Heart right ventricle (tissue), 16 donors: ENCODE results near the gene MEI4. TPM values are rescaled to one million over a fixed set of nuclear protein-coding genes. Genes with fewer than 3 reads are reported as not detected.
"Not testable (repeated sequence)": the region's sequence is repeated elsewhere in the genome, so short reads cannot be mapped to it uniquely, and the experiment has no call there.

ENCODE experiments used
- ATAC-seq, 8 donors: fragments of 200-7000 bp; cut with Tn5 transposase; one replicate each; pipeline ENCODE4 v1.9.1; 2020; ENCODE audit warnings: mild to moderate bottlenecking in 8 of 8, moderate library complexity in 8 of 8, moderate number of reproducible peaks in 1 of 8
- DNase-seq, 2 donors: peaks; one replicate each; pipeline ENCODE4 v3.0.0-alpha.2; 2020
- H3K27ac ChIP-seq, 10 donors: fragments of 200-600 bp; sonication (generic) in 2 of 10; one replicate each; pipeline versions ENCODE4 v1.5.0 to v1.8.0; 2020 to 2022; ENCODE audit warnings: mild to moderate bottlenecking in 3 of 10
- H3K27me3 ChIP-seq, 7 donors: fragments of 200-600 bp; one replicate each; pipeline ENCODE4 v1.8.0; 2021 to 2022; ENCODE audit warnings: mild to moderate bottlenecking in 2 of 7
- H3K36me3 ChIP-seq, 9 donors: fragments of 200-600 bp; sonication (generic) in 1 of 9; one replicate each; pipeline versions ENCODE4 v1.5.0 to v1.8.0; 2020 to 2022; ENCODE audit warnings: mild to moderate bottlenecking in 2 of 9
- H3K4me1 ChIP-seq, 9 donors: fragments of 200-600 bp; sonication (generic) in 1 of 9; one replicate each; pipeline versions ENCODE4 v1.5.0 to v1.8.0; 2020 to 2022; ENCODE audit warnings: mild to moderate bottlenecking in 4 of 9
- H3K4me3 ChIP-seq, 10 donors: fragments of 200-600 bp; sonication (generic) in 2 of 10; one replicate each; pipeline versions ENCODE4 v1.5.0 to v1.8.0; 2020 to 2022; ENCODE audit warnings: mild to moderate bottlenecking in 7 of 10, moderate library complexity in 2 of 10
- H3K9me3 ChIP-seq, 11 donors: fragments of 200-600 bp in 10 of 11; sonication (generic) in 2 of 11; one replicate each; pipeline versions ENCODE4 v1.5.0 to v1.8.0; 2013 to 2022; ENCODE audit warnings: mild to moderate bottlenecking in 2 of 11, control low read depth in 1 of 11, moderate library complexity in 1 of 11
- WGBS, 2 donors: extraction: QIAGEN DNeasy Blood & Tissue Kit; methylation state at CpG; one replicate each; pipeline ENCODE4 v1.1.7; 2013; ENCODE audit warnings: inconsistent platforms in 1 of 2; 5-methylcytosine and 5-hydroxymethylcytosine counted together
- intact Hi-C, 10 donors: fragments of 100-400 bp; cut with DNase I; formaldehyde crosslinking; loops; one replicate each; pipeline versions ENCODE4 v1.11.1 to v1.14.2; 2022
- polyA plus RNA-seq, 2 donors: library from polyadenylated mRNA; stranded (reverse); fragments of 200-250 nt; gene quantifications; one replicate each; pipeline ENCODE4 v1.2.3, GENCODE V29; 2013
- total RNA-seq, 10 donors: library from RNA; stranded (reverse); fragmentation: NEBNext Ultra II Directional in 3 of 10; extraction: Animal tissue kit (Norgen Biotek cat#: 25700) in 3 of 10; gene quantifications; one replicate each; pipeline versions ENCODE4 v1.2.1 to v1.2.4, GENCODE V29; 2021 to 2023
- TF ChIP-seq, protein P1 (sequence below), 9 donors: fragments of 200-600 bp; sonication (generic) in 2 of 9; IDR thresholded peaks; one replicate each; pipeline versions ENCODE4 v1.5.0 to v1.8.0; 2021 to 2022; ENCODE audit warnings: antibody characterized with exemption in 9 of 9, mild to moderate bottlenecking in 5 of 9, moderate library complexity in 1 of 9
- donor health status: Arrhythmogenic right ventricular cardiomyopathy.
- donor health status: ischemic (EF 13 %, LVEDD 7.1; RV severe dilation, severe dysfunction).
- donor health status: healthy with polysubstance abuse.
- donor health status: DM: no; HTN: yes; CAD: no.
- donor health status: DM: no; HTN: no; CAD: no.
- donor health status: ischemic (EF 25% LVEDD 6.9; RV normal size, moderate dysfunction).
- donor health status: ischemic (EF 25% LVEDD 5.7; RV mildly dilated, moderate dysfunction).
- donor health status: healthy.
- donor health status: DM: yes; HTN: yes; CAD: no.
- donor health status: Ischemic cardiomyopathy.
- donor health status: ischemic (EF 35%, LVEDD 5.7; RV mildly dilated, moderate dysfunction).
- donor health status: nonischemic (EF 11% LVEDD 7.7; RV severe dilation, severe dysfunction).
- donor health status: DM: yes; HTN: yes; CAD: no.
- donor health status: PGD.
- donor health status: ischemic (EF 29% LVEDD 5.4; RV normal size, mild dysfunction).
- donor health status: nonischemic (EF 23%, LVEDD 6.1; RV moderate dilation, normal function).

The MEI4 gene
- total and polyA plus RNA-seq, 12 donors, result under 0.01 to 1.1 (median 0.49) TPM; not detected in 1

GRCh38 chr6:77829736-77830135 lies 176.9 kb downstream of the MEI4 start:
- ATAC-seq, result no peak
- Histone ChIP-seq H3K4me1 (no peaks in the 10 kb centered on the region), H3K27ac (no peak overlapping the region), H3K36me3 (no peaks in the 10 kb centered on the region), H3K9me3 (peaks cover 0 to 8% (median 0%) of the 10 kb centered on the region in 11 donors), H3K27me3 (no peaks in the 10 kb centered on the region), H3K4me3 (no peak overlapping the region)
- TF ChIP-seq, protein P1, sequence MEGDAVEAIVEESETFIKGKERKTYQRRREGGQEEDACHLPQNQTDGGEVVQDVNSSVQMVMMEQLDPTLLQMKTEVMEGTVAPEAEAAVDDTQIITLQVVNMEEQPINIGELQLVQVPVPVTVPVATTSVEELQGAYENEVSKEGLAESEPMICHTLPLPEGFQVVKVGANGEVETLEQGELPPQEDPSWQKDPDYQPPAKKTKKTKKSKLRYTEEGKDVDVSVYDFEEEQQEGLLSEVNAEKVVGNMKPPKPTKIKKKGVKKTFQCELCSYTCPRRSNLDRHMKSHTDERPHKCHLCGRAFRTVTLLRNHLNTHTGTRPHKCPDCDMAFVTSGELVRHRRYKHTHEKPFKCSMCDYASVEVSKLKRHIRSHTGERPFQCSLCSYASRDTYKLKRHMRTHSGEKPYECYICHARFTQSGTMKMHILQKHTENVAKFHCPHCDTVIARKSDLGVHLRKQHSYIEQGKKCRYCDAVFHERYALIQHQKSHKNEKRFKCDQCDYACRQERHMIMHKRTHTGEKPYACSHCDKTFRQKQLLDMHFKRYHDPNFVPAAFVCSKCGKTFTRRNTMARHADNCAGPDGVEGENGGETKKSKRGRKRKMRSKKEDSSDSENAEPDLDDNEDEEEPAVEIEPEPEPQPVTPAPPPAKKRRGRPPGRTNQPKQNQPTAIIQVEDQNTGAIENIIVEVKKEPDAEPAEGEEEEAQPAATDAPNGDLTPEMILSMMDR (IDR thresholded peaks at IDR 0.05), result no peak
- no peak for DNase-seq
- intact Hi-C loops, result no loop called here

DNA sequence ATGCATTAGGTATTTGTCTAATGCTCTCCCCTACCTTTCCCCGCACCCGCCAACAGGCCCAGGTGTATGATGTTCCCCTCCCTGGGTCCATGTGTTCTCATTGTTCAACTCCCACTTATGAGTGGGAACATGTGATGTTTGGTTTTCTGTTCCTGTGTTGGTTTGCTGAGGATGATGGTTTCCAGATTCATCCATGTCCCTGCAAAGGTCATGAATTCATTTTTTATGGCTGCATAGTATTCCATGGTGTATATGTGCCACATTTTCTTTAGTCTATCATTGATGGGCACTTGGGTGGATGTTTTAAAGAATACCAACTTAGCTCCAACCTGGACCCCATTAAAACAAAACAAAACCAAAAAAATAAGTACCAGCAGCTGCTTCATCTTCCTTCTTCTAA lies 180.9 kb downstream of the MEI4 start:
- H3K27ac ChIP-seq, H3K4me1 ChIP-seq, H3K27me3 ChIP-seq, intact Hi-C loops, DNase-seq, ATAC-seq, H3K4me3 ChIP-seq, H3K9me3 ChIP-seq, H3K36me3 ChIP-seq: not testable (repeated sequence)
- 93 to 98% methylated on average over 2 of the region's 2 CpGs for WGBS, 2 donors

GRCh38 chr6:77834591-77834996 lies 181.8 kb downstream of the MEI4 start:
- DNase-seq (no peak), ATAC-seq (no peak)
- intact Hi-C loops, result no loop called here
- no peaks in the 10 kb centered on the region for H3K27me3 ChIP-seq
- H3K9me3 ChIP-seq, result peaks cover 0 to 8% (median 0%) of the 10 kb centered on the region in 11 donors
- no peak overlapping the region for H3K27ac ChIP-seq
- no peaks in the 10 kb centered on the region for H3K4me1 ChIP-seq
- no peak overlapping the region for H3K4me3 ChIP-seq
- 72 to 83% methylated on average over 4 of the region's 4 CpGs for WGBS, 2 donors
- TF ChIP-seq, protein P1 (IDR thresholded peaks at IDR 0.05), result no peak
- H3K36me3 ChIP-seq, result no peaks in the 10 kb centered on the region

GRCh38 chr6:77837034-77837784 lies 184.4 kb downstream of the MEI4 start:
- Histone ChIP-seq H3K4me3 (no peak overlapping the region), H3K4me1 (no peaks in the 10 kb centered on the region), H3K9me3 (peaks cover 0 to 8% (median 0%) of the 10 kb centered on the region in 11 donors), H3K36me3 (no peaks in the 10 kb centered on the region), H3K27me3 (no peaks in the 10 kb centered on the region), H3K27ac (no peak overlapping the region)
- DNase-seq (no peak), ATAC-seq (no peak)
- TF ChIP-seq, protein P1 (IDR thresholded peaks at IDR 0.05), result no peak
- WGBS, 2 donors, result 55 to 60% methylated on average over 3 of the region's 3 CpGs
- intact Hi-C loops, result no loop called here

- no peaks in the 10 kb centered on the region for H3K27me3 ChIP-seq
- no peaks in the 10 kb centered on the region for H3K4me1 ChIP-seq
- H3K9me3 ChIP-seq, result peaks cover 0 to 3% (median 0%) of the 10 kb centered on the region in 11 donors
- ATAC-seq, result no peak
- no peak for DNase-seq
- H3K4me3 ChIP-seq, result no peak overlapping the region
- intact Hi-C loops, result no loop called here
- TF ChIP-seq, protein P1 (IDR thresholded peaks at IDR 0.05), result no peak
- 42 to 46% methylated on average over 2 of the region's 2 CpGs for WGBS, 2 donors
- H3K36me3 ChIP-seq, result no peaks in the 10 kb centered on the region
- H3K27ac ChIP-seq, result no peak overlapping the region
Observed at GRCh38 chr6:77839292-77839691, 186.5 kb downstream of the MEI4 start.
